Breast epithelium (tissue), 3 donors: ENCODE measurements around the gene NDUFB3.
A peak's percentile ranks its signal among the peaks of the same experiment; 100 is the strongest.

Source experiments
- POLR2A ChIP-seq: fragments of 450-650 bp; IDR thresholded peaks from one replicate; pipeline ENCODE4 v1.6.1; 2016; ENCODE audit warnings: antibody characterized with exemption, mild to moderate bottlenecking, moderate library complexity
- TF ChIP-seq, protein P1 (sequence below), 3 donors: fragments of 450-650 bp; IDR thresholded peaks; one replicate each; pipeline ENCODE4 v1.5.1; 2016 to 2017; ENCODE audit warnings: antibody characterized with exemption in 3 of 3, mild to moderate bottlenecking in 3 of 3, moderate library complexity in 3 of 3

DNA sequence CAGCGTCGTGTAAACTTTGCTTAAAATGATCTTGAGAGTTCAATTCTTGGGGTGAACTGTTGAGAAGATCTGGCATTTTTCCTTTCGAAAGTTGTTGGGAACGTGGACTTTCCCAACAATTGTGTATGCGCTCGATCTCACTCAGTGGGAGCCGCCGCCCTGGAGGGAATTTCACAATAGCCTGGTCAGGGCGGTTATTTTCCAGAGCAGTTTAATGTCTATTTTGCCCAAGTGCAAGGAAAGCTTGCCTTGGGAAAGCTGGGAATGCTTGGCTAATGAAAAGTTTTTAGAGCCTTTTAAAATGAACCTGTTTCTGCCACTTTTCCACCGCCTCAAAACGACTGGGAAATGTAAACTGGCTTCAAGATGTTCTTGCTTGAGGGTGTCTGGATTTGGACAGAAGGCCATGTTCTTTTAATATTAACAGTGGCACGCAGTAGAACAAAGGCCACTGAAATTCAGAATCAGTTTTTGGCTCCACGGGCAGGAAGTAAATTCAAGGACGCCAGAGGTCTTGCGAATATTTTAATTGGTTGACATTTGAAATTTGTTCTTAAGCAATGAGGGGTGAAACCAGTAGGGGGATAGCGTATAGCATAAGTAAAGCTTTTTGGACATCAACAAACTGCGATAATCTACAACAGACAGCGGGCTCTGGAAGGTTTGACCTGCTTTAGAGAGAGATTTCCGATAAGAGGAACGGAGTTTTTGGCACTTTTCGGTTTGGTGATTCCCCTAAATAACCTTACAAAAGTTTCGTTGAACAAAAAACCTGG is 45.3 kb downstream of the NDUFB3 start:
- peak; percentile 24 for TF ChIP-seq POLR2A
- TF ChIP-seq, protein P1, sequence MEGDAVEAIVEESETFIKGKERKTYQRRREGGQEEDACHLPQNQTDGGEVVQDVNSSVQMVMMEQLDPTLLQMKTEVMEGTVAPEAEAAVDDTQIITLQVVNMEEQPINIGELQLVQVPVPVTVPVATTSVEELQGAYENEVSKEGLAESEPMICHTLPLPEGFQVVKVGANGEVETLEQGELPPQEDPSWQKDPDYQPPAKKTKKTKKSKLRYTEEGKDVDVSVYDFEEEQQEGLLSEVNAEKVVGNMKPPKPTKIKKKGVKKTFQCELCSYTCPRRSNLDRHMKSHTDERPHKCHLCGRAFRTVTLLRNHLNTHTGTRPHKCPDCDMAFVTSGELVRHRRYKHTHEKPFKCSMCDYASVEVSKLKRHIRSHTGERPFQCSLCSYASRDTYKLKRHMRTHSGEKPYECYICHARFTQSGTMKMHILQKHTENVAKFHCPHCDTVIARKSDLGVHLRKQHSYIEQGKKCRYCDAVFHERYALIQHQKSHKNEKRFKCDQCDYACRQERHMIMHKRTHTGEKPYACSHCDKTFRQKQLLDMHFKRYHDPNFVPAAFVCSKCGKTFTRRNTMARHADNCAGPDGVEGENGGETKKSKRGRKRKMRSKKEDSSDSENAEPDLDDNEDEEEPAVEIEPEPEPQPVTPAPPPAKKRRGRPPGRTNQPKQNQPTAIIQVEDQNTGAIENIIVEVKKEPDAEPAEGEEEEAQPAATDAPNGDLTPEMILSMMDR (IDR thresholded peaks at IDR 0.05) = peak in 2 of 3 donors; percentile 37 to 56
